K562 (cell line): Measurements from ENCODE around the gene CBL. TPM values are rescaled to one million over a fixed set of nuclear protein-coding genes. Genes with fewer than 3 reads are reported as not detected.

Source experiments
- ATF3 ChIP-seq, 2 experiments: fragments of 450-650 bp in 1 of 2; sonication (generic) in 1 of 2; formaldehyde crosslinking in 1 of 2; IDR thresholded peaks in 1 of 2; conservative IDR thresholded peaks in 1 of 2; 2 replicates each; pipeline versions ENCODE4 v1.6.1 to v1.8.1; 2016 to 2023; ENCODE audit warnings: mild to moderate bottlenecking in 2 of 2, moderate library complexity in 2 of 2, inconsistent platforms in 1 of 2, missing genetic modification reagents in 1 of 2
- FOS ChIP-seq: IDR thresholded peaks from 3 replicates; pipeline ENCODE4 v1.6.1; 2011; ENCODE audit not compliant: insufficient read length; ENCODE audit errors: extremely low read depth
- FOSL1 ChIP-seq: fragments of 200-800 bp; sonication (Bioruptor generic); conservative IDR thresholded peaks from 2 replicates; pipeline ENCODE4 v1.6.1; 2016; ENCODE audit warnings: missing genetic modification characterization, missing compliant biosample characterization
- JUN ChIP-seq, 2 experiments: sonication (generic) in 1 of 2; formaldehyde crosslinking in 1 of 2; IDR thresholded peaks; 2 replicates each; pipeline versions ENCODE4 v1.6.1 to v1.8.0; 2012 to 2022; ENCODE audit warnings: borderline replicate concordance in 2 of 2, mild to moderate bottlenecking in 2 of 2, improper control_type of control experiment in 1 of 2, low read depth in 1 of 2, low read length in 1 of 2, missing genetic modification reagents in 1 of 2
- JUND ChIP-seq, 2 experiments: IDR thresholded peaks; 2 replicates in 1 of 2; 3 replicates in 1 of 2; pipeline ENCODE4 v1.6.1; 2011; ENCODE audit warnings: borderline replicate concordance in 2 of 2, low read depth in 2 of 2, low read length in 2 of 2, improper control_type of control experiment in 1 of 2, missing biosample characterization in 1 of 2, missing genetic modification characterization in 1 of 2, missing genetic modification reagents in 1 of 2
- MAFF ChIP-seq: IDR thresholded peaks from 2 replicates; pipeline ENCODE4 v1.6.1; 2012; ENCODE audit warnings: low read length, improper control_type of control experiment
- SMARCA4 ChIP-seq: fragments of 450-650 bp; IDR thresholded peaks from 2 replicates; pipeline ENCODE4 v1.6.1; 2016
- polyA plus RNA-seq, 8 experiments: library from polyadenylated mRNA; depleted of rRNA in 4 of 8; stranded (reverse) in 5 of 8; unstranded in 3 of 8; fragments of >200 nt; fragmentation: Nextera tagmentation in 2 of 8; fragmentation: Illumina TruSeq in 1 of 8; extraction: Ambion mirVana in 2 of 8; extraction: Trizol in 1 of 8; gene quantifications; 2 replicates each; pipeline versions ENCODE4 v1.2.1 to v1.2.3, GENCODE V29; 2011 to 2014; ENCODE audit warnings: inconsistent platforms in 1 of 8, missing spikeins in 1 of 8
- total RNA-seq, 7 experiments: library from RNA; depleted of rRNA in 6 of 7; stranded (reverse); fragments of >200 nt in 6 of 7; fragmentation: Illumina TruSeq in 2 of 7; extraction: Trizol in 2 of 7; gene quantifications; 2 replicates each; pipeline versions ENCODE4 v1.2.1 to v1.2.3, GENCODE V29; 2011 to 2021; ENCODE audit warnings: low replicate concordance in 1 of 7
- TF ChIP-seq, protein P1 (sequence below): fragments of 450-650 bp; IDR thresholded peaks from 2 replicates; pipeline ENCODE4 v1.6.1; 2018; ENCODE audit not compliant: partially characterized antibody
- TF ChIP-seq, protein P2 (sequence below): sonication (generic); formaldehyde crosslinking; IDR thresholded peaks from 2 replicates; pipeline ENCODE4 v1.9.0; 2022; ENCODE audit warnings: mild to moderate bottlenecking, missing genetic modification reagents

CBL gene
- total and polyA plus RNA-seq, 9 of the 15 experiments (the other 6 are each of a cell fraction or from before 2014, with no cell fraction given), result 3.2 to 24.9 (median 9.9) TPM

DNA sequence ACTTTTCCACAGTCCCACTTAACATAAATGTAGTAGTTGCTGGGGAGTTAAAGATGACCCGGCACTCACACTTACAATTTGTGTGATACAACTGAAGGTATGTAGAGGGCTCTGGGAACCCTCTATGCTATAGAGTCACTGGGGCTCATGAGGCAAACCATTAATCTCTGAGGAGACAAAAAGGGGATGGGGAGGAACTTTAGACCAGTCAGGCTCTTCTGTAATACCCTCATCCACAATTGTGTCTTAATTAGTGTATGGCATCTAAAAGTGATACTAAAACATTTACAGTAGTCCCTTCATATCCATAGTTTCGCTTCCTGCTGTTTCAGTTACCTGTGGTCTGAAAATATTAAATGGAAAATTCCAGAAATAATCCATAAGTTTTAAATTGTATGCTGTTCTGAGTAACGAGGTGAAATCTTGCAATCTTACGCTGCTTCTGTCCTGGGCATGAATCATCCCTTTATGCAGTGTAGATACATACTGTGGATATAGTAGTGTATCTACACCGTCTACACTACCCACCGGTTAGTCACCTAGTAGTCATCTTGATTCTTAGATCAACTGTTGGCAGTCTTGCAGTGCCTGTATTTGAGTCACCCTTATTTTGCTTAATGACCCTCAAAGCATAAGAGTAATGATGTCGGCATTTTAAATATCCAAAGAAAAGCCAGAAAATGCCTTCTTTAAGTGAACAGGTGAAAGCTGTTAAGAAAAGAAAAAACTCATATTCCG lies 12.2 kb downstream of the CBL start (continued):
- TF ChIP-seq, protein P1, sequence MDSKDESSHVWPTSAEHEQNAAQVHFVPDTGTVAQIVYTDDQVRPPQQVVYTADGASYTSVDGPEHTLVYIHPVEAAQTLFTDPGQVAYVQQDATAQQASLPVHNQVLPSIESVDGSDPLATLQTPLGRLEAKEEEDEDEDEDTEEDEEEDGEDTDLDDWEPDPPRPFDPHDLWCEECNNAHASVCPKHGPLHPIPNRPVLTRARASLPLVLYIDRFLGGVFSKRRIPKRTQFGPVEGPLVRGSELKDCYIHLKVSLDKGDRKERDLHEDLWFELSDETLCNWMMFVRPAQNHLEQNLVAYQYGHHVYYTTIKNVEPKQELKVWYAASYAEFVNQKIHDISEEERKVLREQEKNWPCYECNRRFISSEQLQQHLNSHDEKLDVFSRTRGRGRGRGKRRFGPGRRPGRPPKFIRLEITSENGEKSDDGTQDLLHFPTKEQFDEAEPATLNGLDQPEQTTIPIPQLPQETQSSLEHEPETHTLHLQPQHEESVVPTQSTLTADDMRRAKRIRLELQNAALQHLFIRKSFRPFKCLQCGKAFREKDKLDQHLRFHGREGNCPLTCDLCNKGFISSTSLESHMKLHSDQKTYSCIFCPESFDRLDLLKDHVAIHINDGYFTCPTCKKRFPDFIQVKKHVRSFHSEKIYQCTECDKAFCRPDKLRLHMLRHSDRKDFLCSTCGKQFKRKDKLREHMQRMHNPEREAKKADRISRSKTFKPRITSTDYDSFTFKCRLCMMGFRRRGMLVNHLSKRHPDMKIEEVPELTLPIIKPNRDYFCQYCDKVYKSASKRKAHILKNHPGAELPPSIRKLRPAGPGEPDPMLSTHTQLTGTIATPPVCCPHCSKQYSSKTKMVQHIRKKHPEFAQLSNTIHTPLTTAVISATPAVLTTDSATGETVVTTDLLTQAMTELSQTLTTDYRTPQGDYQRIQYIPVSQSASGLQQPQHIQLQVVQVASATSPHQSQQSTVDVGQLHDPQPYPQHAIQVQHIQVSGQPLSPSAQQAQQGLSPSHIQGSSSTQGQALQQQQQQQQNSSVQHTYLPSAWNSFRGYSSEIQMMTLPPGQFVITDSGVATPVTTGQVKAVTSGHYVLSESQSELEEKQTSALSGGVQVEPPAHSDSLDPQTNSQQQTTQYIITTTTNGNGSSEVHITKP, result peak; percentile 66
- TF ChIP-seq SMARCA4 (peak; percentile 82), FOSL1 (tag) (peak; percentile 99), FOS (peak; percentile 40), JUN (IDR thresholded peaks at IDR 0.05; ENCODE audit: borderline replicate concordance, low read depth, low read length) (peak; percentile 88), JUN (CRISPR knock-in tag; IDR thresholded peaks at IDR 0.05; ENCODE audit: borderline replicate concordance) (no peak), MAFF (no peak), ATF3 (IDR thresholded peaks at IDR 0.05) (peak; percentile 88), ATF3 (CRISPR knock-in tag; conservative IDR thresholded peaks at IDR 0.05) (no peak), JUND (IDR thresholded peaks at IDR 0.05; ENCODE audit: borderline replicate concordance, low read depth, low read length) (peak; percentile 79), JUND (tag; IDR thresholded peaks at IDR 0.05; ENCODE audit: borderline replicate concordance, low read depth, low read length) (peak; percentile 67; the same call in 2 of the 3 replicates)
- TF ChIP-seq, protein P2, sequence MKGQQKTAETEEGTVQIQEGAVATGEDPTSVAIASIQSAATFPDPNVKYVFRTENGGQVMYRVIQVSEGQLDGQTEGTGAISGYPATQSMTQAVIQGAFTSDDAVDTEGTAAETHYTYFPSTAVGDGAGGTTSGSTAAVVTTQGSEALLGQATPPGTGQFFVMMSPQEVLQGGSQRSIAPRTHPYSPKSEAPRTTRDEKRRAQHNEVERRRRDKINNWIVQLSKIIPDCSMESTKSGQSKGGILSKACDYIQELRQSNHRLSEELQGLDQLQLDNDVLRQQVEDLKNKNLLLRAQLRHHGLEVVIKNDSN (CRISPR knock-in tag), result no peak
